DND-41 (cell line): Measurements from ENCODE around the gene DPEP3.

ENCODE experiments used
- CTCF ChIP-seq: IDR thresholded peaks from 2 replicates; pipeline ENCODE4 v1.5.1; 2012; ENCODE audit warnings: borderline replicate concordance, low read length, moderate library complexity, mild to moderate bottlenecking; ENCODE audit not compliant: poor library complexity, severe bottlenecking; ENCODE audit errors: extremely low read depth
- EZH2 ChIP-seq: IDR thresholded peaks from 3 replicates; pipeline ENCODE4 v1.6.1; 2012; ENCODE audit warnings: borderline replicate concordance, low read depth, mild to moderate bottlenecking, moderate library complexity, low read length, inconsistent platforms; ENCODE audit not compliant: severe bottlenecking

GRCh38 chr16:67977005-67977404, 3.3 kb downstream of the DPEP3 start:
- TF ChIP-seq CTCF = no peak
- TF ChIP-seq EZH2 = no peak
